Gastroesophageal sphincter (tissue), 4 donors: ENCODE data around the gene SLC38A1. TPM values are rescaled to one million over a fixed set of nuclear protein-coding genes. Genes with fewer than 3 reads are reported as not detected.

Source experiments
- ATAC-seq: fragments of 150-250 bp; one replicate; pipeline ENCODE4 v1.9.1; 2016; ENCODE audit warnings: mild to moderate bottlenecking, moderate library complexity
- H3K27ac ChIP-seq, 4 donors: fragments of 200-600 bp; sonication (generic) in 3 of 4; 1 replicate in 3 of 4; 2 replicates in 1 of 4; pipeline ENCODE4 v1.5.1; 2016 to 2019
- H3K27me3 ChIP-seq: fragments of 200-600 bp; sonication (generic); one replicate; pipeline ENCODE4 v1.5.1; 2019
- H3K36me3 ChIP-seq, 2 donors: fragments of 200-600 bp; sonication (generic); one replicate each; pipeline ENCODE4 v1.5.1; 2019; ENCODE audit warnings: control low read depth in 1 of 2
- H3K4me1 ChIP-seq, 3 donors: fragments of 200-600 bp; sonication (generic); 1 replicate in 2 of 3; 2 replicates in 1 of 3; pipeline ENCODE4 v1.5.1; 2016 to 2019; ENCODE audit warnings: control low read depth in 2 of 3
- H3K4me3 ChIP-seq, 2 donors: fragments of 200-600 bp; sonication (generic); one replicate each; pipeline ENCODE4 v1.5.1; 2019; ENCODE audit warnings: mild to moderate bottlenecking in 1 of 2, moderate library complexity in 1 of 2
- H3K9me3 ChIP-seq, 3 donors: fragments of 200-600 bp; sonication (generic); one replicate each; pipeline ENCODE4 v1.5.1; 2017 to 2019; ENCODE audit warnings: control low read depth in 2 of 3
- EP300 ChIP-seq: sonication (generic); formaldehyde crosslinking; IDR thresholded peaks from one replicate; pipeline ENCODE4 v1.6.1; 2017; ENCODE audit warnings: antibody characterized with exemption, mild to moderate bottlenecking
- POLR2A ChIP-seq, 2 donors: fragments of 450-650 bp; IDR thresholded peaks; one replicate each; pipeline ENCODE4 v1.6.1; 2017; ENCODE audit warnings: antibody characterized with exemption in 2 of 2, mild to moderate bottlenecking in 2 of 2, moderate library complexity in 1 of 2
- POLR2AphosphoS5 ChIP-seq: sonication (generic); formaldehyde crosslinking; IDR thresholded peaks from one replicate; pipeline ENCODE4 v1.6.1; 2017; ENCODE audit warnings: antibody characterized with exemption
- WGBS, 2 donors: methylation state at CpG; one replicate each; pipeline ENCODE4 v1.1.5; 2018; ENCODE audit warnings: low coverage in 1 of 2; 5-methylcytosine and 5-hydroxymethylcytosine counted together
- total RNA-seq, 4 donors: library from RNA; depleted of rRNA; stranded (reverse); fragments of >200 nt; gene quantifications; one replicate each; pipeline ENCODE4 v1.1.0, GENCODE V29; 2016
- TF ChIP-seq, protein P1 (sequence below), 4 experiments: fragments of 200-600 bp in 2 of 4; fragments of 450-650 bp in 2 of 4; sonication (generic) in 1 of 4; IDR thresholded peaks; one replicate each; pipeline ENCODE4 v1.5.1; 2017 to 2019; ENCODE audit warnings: antibody characterized with exemption in 4 of 4, mild to moderate bottlenecking in 2 of 4, moderate library complexity in 2 of 4

Gene SLC38A1
- total RNA-seq, 4 donors from 2014 or later: 175 to 273 (median 195) TPM

DNA sequence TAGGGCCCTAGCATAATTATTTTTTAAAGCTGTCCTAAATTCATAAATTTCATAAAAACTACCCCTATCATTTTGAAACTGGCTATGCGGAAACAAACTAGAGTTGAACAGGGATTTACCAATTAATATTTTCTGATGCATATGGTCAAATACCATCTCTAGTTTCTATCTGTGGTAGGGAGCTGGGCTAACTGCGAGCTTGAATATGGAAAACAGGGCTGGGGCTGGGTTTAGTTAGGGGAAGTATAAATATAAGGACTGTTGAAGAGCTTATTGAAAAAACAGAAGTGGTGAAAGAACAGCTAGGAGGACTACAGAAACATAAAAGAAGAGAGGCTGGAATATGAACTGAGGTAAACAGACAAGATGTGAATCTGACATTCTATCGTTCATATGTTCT is 91.8 kb downstream of the SLC38A1 start:
- WGBS, 2 donors: 75 to 85% methylated on average over 3 of the region's 3 CpGs
- TF ChIP-seq POLR2A (IDR thresholded peaks at IDR 0.05): no peak
- no peak for TF ChIP-seq POLR2AphosphoS5
- TF ChIP-seq, protein P1, sequence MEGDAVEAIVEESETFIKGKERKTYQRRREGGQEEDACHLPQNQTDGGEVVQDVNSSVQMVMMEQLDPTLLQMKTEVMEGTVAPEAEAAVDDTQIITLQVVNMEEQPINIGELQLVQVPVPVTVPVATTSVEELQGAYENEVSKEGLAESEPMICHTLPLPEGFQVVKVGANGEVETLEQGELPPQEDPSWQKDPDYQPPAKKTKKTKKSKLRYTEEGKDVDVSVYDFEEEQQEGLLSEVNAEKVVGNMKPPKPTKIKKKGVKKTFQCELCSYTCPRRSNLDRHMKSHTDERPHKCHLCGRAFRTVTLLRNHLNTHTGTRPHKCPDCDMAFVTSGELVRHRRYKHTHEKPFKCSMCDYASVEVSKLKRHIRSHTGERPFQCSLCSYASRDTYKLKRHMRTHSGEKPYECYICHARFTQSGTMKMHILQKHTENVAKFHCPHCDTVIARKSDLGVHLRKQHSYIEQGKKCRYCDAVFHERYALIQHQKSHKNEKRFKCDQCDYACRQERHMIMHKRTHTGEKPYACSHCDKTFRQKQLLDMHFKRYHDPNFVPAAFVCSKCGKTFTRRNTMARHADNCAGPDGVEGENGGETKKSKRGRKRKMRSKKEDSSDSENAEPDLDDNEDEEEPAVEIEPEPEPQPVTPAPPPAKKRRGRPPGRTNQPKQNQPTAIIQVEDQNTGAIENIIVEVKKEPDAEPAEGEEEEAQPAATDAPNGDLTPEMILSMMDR (IDR thresholded peaks at IDR 0.05): no peak
- no peak for TF ChIP-seq EP300
- Histone ChIP-seq H3K27ac (no peak overlapping the region), H3K9me3 (no peaks in the 10 kb centered on the region), H3K36me3 (no peaks in the 10 kb centered on the region), H3K27me3 (no peaks in the 10 kb centered on the region), H3K4me1 (no peaks in the 10 kb centered on the region), H3K4me3 (no peak overlapping the region)
- ATAC-seq: no peak

DNA sequence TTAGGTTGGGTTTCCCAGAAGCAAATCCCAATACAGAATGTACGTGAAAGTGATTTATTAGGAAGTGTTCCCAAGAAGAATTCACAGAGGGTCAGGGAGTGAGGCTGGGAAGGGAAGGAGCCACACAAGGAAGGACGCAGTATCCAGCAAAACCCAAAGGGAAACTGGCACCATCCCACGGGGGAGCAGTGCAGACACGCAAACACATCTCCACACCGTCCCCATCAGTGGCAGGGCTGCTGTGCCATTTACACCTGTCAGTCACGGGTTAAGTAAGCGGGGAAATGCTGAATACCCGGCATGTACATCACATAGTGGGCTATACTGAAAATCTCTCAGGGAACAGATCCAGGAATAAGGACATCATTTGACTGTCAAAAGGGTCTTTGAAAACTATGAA is 93.9 kb downstream of the SLC38A1 start:
- H3K27ac ChIP-seq: no peak overlapping the region
- no peaks in the 10 kb centered on the region for H3K36me3 ChIP-seq
- 84 to 93% methylated on average over 3 to 4 of the region's 8 CpGs for WGBS, 2 donors
- no peak for ATAC-seq
- H3K27me3 ChIP-seq: no peaks in the 10 kb centered on the region
- TF ChIP-seq POLR2AphosphoS5 (no peak), POLR2A (IDR thresholded peaks at IDR 0.05) (no peak), EP300 (no peak)
- TF ChIP-seq, protein P1 (IDR thresholded peaks at IDR 0.05): no peak
- H3K4me3 ChIP-seq: no peak overlapping the region
- no peaks in the 10 kb centered on the region for H3K4me1 ChIP-seq
- H3K9me3 ChIP-seq: no peaks in the 10 kb centered on the region

DNA sequence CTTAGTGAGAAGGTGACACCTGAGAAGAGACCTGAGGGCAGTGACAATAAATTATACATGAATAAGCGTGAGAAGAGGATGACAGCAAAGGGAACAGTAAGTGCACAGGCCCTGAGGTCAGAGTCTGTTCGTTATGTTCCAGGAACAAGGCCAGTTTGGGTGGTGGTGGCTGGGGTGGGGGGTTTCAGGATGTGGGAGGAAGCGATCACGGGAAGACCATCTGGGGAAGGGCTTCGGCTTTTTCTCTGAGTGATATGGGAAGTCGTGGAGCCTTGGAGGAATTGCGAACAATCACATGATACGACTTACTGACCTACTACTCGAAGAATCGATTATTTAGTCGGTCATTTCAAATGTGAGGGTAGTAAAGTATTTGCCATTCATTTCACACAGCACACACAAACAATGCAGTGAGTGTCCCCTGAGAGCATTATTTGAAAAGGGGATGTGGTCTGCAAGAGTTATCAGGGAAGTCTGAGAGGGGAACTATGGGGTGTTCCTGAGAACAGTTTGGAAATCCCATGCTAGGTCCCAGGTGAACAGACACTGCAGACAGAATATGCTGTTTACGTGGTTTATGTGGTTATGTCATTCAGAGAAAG is 94.7 kb downstream of the SLC38A1 start:
- Histone ChIP-seq H3K4me3 (no peak overlapping the region), H3K9me3 (no peaks in the 10 kb centered on the region), H3K27me3 (no peaks in the 10 kb centered on the region), H3K27ac (no peak overlapping the region), H3K4me1 (no peaks in the 10 kb centered on the region), H3K36me3 (no peaks in the 10 kb centered on the region)
- no peak for ATAC-seq
- WGBS, 2 donors: 84% methylated on average over 9 to 12 of the region's 12 CpGs
- no peak for TF ChIP-seq POLR2AphosphoS5
- TF ChIP-seq POLR2A (IDR thresholded peaks at IDR 0.05): no peak
- TF ChIP-seq EP300: no peak
- TF ChIP-seq, protein P1 (IDR thresholded peaks at IDR 0.05): no peak

DNA sequence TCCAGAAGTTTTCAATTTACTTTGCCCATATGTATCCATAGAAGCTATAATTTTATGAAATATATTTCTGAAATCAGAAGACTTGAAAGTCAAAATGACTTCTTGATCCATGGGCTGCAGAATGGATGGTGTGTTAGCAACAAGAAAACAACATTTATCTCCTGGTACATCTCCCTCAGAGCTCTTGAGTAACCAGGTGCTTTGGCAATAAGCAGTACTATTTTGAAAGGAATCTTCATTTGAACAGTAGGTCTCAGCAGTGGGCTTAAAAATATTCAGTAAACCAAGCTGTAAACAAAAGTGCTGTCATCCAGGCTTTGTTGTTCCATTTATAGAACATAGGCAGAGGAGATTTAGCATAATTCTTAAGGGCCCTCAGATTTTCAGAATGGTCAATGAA is 100.4 kb downstream of the SLC38A1 start:
- no peaks in the 10 kb centered on the region for H3K27me3 ChIP-seq
- H3K4me3 ChIP-seq: no peak overlapping the region
- no peaks in the 10 kb centered on the region for H3K4me1 ChIP-seq
- H3K9me3 ChIP-seq: no peaks in the 10 kb centered on the region
- no peak for TF ChIP-seq POLR2AphosphoS5
- no peak for TF ChIP-seq POLR2A (IDR thresholded peaks at IDR 0.05)
- TF ChIP-seq, protein P1 (IDR thresholded peaks at IDR 0.05): no peak
- TF ChIP-seq EP300: no peak
- ATAC-seq: no peak
- no peak overlapping the region for H3K27ac ChIP-seq
- H3K36me3 ChIP-seq: no peaks in the 10 kb centered on the region

DNA sequence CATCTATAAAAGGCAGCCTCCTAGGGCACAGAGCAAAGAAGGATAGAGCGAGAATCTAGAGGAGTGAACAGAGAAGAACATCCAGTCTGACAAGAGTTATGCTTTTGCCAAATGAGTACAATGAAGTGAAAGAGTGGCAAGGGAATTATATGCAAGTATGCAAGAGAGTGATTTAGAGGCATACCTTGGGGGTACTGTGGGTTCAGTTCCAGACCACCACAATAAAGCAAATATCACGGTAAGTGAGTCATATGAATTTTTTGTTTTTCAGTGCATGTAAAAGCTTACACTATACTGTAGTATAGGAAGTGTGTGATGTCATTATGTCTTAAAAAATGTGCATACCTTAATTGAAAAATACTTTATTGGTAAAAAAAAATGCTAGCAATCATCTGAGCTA is 101.4 kb downstream of the SLC38A1 start:
- WGBS, 2 donors: 94 to 100% methylated on average over 1 to 2 of the region's 2 CpGs
- H3K27ac ChIP-seq: no peak overlapping the region
- H3K9me3 ChIP-seq: no peaks in the 10 kb centered on the region
- ATAC-seq: no peak
- no peak overlapping the region for H3K4me3 ChIP-seq
- H3K36me3 ChIP-seq: no peaks in the 10 kb centered on the region
- H3K4me1 ChIP-seq: no peaks in the 10 kb centered on the region
- no peaks in the 10 kb centered on the region for H3K27me3 ChIP-seq
- no peak for TF ChIP-seq POLR2A (IDR thresholded peaks at IDR 0.05)
- TF ChIP-seq POLR2AphosphoS5: no peak
- TF ChIP-seq, protein P1 (IDR thresholded peaks at IDR 0.05): no peak
- no peak for TF ChIP-seq EP300
